ENCODE data around the gene ASB18.

ASB18 gene

DNA sequence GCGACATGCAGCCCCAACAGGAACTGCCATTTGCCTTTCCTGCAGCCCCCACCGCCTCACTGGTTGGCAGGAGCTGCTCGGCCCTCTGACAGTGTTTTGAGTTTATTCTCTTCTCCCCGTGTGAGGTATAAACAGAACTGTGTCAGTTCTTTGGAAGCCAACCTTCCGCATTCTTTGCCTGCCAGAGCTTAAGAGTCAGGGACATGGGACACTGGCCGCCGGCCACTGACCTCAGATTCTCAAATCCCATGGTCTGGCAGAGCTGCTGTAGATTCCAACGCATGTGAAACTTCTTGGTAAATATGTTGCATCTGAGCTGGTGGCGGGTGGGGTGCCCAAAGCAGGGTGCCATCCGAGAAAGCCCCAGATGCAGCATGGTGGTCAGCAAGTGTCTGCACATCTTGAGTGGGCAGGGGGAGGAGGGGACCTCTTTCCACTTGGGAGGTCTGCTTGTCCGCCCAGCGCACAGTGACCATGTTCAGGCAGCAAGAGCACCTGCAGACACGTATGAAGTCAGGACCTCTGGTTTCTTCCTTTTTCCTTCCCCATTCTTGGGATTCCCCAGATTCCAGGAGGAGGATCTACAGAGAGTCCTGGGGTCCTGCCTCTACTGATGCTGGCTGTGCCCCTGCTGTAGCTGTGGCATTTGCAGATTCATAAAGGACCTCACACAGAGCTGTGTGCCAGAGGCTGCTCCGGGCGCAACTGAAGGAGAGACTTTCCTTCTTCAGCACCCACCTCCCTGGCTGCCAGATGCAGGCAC lies 23.8 kb downstream of the ASB18 start:
- no peak for DNase-seq

DNA sequence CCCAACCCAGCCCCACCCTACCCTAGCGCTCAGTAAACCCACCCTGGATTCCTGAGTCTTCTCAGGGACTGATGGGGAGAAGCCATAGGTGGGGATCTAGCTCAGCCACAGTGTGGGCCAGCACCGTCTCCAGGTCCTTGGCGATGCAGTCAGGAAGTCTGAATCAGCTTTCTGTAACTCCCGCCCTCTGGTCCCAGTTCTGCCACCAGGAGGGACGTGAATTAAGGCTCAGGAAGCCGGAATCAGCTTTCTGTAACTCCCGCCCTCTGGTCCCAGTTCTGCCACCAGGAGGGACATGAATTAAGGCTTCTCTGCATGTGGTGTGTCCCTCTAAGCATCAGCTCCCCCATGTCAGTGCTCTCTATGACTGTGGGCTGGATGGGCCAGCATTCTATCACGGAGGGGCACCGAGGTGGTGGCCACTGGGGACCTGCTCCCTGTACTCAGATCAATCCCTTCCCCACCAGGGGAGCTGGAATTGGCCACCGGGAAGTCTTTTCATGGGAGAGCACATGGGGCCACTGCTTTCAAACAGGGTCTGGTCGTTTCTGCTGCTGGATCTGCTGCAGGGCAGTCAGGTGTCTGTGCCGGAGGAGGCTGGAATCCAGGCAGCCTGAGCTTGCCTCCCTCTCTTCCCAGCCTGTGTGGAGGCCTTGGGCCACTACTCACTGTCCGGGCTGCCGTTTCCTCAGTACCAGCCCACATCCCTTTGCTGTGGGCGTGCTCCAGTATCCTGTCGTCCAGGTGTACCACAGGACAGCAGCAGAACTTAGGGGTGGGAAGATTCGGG lies 24.7 kb downstream of the ASB18 start:
- DNase-seq, result no peak

DNA sequence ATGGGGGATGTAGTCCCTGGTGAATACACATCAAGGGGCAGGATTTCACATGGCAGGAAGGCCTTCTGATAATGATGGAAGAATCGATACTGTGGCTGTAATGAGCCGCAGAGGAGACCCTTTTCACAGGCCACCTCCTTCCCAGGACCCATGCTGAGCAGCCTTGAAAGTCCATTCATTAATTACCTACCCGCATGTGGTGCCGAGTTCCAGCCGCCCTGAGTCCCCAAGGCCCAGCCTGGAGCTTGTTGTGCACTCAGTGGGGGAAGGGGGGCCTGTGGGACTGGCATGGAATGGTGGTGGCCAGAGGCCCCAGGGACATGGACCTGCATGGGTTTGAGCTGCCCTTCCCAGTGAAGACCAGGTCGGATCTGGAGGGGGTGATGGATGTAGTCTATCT lies 25.5 kb downstream of the ASB18 start:
- DNase-seq, result no peak

DNA sequence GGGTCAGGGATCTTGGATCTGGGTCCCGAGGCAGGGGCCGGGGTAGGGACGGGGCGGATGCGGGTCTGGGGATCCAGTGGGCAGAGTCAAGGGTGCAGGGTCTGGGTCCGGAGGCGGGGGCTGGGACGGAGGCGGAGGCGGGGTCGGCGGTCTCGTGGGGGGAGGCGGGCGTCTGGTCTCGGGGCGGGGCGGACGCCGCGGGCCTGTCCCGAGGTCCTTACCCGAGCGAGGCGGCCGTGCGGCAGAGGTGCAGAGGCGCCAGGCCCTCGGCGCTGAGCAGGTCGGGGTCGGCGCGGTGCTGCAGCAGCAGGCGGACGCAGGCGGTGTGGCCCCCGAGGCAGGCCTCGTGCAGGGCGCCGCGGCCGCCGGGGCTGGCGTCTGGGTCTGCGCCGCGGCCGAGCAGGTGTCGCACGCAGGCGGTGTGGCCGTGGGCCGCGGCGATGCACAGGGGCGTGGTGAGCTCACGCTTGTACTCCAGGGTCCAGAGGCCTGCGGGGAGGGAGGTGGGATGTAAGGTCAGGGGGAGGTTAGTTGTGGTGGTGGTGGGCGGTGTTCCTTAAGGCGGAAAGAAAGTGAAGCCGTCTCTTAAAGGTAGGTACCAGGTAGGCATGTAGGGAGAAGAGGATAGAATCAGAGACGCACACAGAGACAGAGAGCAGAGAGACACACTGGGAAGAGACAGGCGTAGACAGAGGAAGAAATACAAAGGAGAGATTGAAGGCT lies 26.6 kb downstream of the ASB18 start:
- DNase-seq, result no peak

DNA sequence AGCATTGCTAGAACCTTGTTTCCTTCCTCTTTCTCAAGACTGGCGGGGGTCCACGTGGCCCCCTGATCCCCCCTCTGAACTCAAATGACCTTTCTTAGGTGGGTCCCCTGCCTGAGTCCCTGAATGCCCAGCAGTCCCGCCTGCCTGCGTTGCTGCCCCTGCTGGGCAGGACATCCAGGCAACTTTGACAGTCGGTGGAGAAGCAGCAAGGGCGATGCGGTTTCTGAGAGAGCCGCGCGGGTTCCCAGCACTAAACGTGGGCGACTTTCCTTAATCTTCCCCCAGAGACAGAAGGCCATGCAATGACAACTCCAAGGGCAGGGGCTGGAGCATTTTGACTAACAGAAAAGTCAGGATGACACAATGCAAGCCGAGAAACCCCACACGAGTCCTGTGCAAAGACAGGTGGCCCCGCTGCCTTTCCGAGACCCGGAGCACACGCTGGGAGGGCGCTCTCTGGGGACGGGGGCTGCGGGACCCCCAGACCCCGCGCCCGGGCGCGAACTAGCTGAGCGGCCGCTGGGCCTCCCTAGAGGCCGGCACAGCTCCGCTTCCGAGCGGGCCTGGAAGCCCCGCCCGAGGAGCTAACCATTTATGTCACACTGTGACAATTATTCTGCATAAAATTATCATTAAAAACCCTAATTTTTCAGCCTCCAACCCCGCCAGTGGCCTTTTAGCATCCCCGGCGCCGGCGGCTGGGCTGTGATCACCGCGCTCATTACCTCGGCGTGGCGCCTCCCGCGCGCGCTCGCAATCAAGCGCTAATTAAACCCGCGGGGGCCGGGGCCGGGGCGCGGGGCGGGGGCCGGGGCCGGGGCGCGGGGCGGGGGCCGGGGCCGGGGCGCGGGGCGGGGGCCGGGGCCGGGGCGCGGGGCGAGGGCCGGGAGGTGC lies 27.4 kb downstream of the ASB18 start:
- no peak for DNase-seq

DNA sequence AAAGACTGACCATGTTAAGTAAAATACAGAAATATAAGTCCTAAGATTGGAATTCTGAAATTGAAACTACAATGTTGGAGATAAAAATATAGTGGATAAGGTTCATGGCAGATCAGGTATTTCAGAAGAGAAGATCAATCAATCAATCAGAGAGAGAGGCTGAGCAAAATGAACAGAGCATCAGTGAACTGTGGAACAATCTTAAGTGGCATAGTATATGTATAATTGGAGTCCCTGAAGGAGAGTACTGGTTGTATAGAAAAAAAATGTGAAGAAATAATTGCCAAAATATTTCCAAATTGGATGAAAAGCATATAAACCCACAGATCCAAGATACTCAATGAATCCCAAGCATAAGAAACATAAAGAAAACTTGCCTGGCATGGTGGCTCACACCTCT lies 35.0 kb downstream of the ASB18 start:
- DNase-seq, result no peak

DNA sequence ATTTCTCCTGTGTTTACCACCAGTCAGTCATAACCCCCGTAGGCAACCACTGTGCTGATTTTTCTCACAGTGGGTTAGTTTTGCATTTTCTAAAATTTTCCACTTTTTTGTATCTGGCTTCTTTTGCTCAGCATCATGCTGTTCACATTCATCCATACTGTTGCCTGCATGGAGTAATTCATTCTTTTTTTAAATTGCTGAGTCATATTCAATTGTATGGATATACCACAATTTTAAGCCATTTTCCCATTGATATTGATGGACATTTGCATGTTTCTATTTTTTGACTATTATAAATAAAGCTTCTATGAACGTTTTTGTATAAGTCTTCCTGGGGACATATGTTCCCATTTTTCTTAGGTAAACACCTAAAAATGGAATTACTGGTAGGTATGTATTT lies 40.5 kb downstream of the ASB18 start:
- DNase-seq, result no peak

DNA sequence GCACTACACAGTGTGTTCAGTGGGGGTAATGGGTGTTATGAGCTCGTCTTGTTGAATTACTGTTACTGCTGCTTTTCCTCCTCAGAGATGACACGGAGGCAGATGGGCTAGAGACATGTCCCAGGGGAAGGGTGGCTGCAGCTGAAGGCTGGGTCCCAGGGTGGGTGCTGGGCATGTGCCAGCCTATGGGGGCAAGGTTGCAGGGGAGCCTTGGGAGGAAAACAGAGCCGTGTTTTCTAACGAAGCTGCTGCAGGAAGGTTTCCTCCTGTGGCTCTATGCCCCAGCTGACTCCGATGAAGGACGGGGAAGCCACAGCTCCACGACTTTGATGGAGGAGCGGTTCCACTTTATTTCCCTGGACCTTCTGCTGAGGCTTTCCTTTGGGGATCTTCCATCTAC lies 42.4 kb downstream of the ASB18 start:
- no peak for DNase-seq

DNA sequence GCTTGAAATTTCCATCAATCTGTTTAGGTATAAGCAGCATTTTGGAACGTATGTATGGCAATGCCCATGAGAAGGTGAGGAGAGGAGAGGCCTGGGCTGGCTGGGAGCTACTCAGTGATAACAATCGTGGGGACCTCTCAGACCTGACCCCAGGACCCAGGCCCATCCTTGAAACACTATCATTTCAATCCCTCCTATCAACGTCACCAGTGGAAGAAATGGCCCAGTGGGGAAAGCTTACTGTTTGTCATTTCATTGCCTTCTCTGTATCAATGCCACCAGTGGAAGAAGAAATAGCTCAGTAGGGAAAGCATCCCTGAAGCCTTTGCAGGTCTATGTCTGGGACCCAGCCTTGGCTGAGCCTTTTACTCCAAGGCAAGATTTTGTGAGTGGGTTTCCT lies 44.8 kb downstream of the ASB18 start:
- DNase-seq, result no peak

DNA sequence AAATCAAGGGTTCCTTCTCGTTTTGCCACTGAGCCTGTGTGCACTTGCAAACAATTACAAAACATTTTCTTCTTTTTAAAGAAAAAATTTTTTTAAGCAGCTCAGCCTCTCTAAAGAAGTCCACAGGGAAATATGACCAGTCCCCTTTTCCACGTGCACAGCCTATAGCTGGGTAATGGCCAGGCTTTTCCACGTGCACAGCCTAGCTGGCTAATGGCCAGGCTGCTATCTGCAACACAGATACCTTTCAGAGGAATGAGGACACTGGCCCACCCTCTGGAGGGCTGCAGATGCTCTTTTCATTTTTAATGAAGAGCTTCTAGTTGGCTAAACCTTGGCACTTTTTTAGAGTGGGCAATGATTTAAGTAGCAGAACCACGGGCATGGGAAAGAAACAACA lies 46.3 kb downstream of the ASB18 start:
- DNase-seq, result no peak

DNA sequence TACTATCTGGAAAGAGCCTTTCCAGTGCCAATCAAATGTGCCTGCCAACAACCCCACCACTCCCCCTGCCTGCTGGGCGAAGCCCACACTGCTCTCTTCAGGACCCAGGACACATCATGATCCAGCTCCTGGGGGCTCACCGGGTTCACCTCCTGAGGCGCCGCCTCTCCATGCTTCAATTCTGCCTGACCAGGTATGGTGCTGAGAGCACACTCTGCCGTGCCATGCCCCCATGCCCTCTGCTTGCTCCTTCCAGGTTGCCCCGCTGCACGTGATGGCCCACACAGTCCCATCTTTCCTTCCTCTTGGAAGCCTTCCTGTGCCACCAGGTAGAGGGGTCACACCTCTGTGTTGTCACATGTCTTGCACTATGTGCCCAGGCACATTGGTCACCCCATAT lies 47.5 kb downstream of the ASB18 start:
- no peak for DNase-seq

DNA sequence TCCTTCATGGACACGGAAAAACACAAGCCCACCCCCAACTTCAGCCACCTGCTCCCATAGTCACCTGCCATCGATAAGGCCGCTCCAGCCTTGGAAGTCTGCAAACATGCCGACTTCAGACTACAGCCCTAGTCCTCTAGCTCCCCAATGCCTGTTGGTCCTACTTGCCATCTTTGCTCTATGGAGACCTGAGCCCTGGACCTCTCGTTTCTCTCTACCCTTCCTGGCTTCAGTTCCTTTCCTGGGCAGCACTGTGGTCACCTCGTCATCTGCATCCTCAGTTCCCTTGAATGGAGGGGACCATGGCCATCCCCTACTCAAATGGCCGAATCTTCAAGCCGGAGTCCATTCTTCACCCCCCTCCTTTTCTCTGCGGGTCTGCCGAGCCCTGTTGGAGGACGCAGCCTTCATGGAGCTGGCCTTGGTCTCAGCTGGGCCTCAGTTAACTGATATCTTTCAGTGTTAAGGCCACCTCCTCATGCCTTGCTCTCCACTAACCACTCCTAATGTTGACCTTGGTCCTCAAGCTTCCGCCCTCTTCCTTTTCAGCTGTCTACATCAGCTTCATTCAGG lies 48.4 kb downstream of the ASB18 start:
- DNase-seq, result no peak

DNA sequence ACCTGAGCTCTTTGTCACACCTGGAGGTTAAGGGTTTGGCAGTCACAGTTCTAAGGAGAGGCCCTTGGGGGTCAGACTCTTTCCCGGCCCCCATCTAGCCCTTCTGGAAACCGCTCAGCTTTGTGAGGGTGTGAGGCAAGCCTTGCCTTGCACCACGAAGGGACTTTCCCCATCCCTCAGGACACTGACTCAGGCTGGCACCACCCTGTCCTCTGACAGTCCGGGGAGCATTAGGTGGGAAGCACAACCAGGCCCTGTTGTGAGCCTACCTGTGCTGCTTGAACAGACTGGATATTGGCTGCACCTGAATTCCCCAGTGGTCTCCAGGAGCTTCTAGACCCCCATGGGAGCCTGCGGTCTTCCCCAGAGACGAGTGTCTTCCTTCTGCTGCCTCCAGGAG lies 49.0 kb downstream of the ASB18 start:
- DNase-seq, result no peak

DNA sequence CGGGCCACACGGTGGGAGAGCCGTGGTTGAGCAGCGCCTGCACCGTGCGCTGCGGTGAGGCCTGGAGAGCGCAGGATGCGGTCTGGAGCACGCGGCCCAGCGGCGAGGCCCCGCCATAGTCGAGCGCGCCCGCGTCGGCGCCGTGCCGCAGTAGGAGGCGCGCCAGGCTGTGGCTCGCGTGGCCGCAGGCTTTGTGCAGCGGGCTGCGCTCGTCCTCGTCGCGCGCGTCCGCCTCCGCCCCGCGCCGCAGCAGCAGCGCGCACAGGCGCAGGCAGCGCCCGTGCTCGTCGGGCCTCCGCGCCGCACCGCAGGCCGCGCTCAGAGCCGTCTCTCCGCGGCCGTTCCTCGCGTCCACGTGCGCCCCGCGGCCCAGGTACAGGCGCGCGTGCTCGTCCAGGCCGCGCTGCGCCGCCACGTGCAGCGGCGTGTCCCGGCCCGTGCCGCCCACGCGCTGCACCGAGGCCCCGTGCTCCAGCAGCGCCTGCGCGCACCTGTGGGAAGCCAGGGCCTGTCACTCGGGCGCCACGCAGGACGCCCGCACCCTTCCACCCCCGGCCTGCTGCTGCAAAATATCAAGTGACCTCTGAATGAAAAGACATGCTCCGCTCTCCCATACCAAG lies 49.7 kb downstream of the ASB18 start:
- DNase-seq, result no peak

DNA sequence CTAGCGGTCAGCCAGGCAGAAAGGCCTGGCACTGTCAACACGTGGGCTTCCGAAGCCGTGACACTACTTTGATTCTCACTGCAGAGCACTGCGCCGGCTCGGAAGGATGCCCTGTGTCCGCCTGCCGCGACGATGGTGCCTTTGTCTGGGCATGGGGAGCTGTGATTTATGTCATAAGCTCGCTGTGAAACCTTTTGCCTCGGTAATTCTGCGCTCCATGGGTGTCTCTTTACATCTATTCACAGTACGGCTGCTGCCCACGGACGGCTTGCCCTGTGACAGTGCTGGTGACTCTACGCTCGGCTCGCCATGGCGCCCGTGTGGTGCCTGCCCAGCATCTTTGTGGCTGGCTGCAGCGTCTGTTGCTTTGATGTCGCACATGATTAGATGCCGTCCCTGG lies 52.9 kb downstream of the ASB18 start:
- DNase-seq, result no peak

DNA sequence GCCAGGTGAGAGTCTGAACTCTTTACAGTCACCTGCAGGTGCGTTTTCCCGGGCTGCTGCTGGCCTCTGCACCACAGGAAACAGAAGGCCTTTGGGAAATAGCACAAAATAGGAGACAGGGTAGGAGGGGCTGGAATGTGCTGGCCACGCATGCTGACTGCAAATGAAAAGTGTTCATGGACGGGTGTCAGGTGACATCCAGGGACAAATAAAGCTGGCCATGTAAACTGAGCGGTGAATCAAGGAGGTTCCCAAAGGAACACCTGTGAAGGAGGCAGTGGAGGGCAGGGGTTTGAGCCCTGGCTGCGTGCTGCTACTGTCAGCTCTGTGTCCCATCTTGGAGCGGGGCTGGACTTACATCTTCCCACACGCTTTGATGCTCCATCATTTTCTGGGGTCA lies 53.7 kb downstream of the ASB18 start:
- DNase-seq, result no peak

DNA sequence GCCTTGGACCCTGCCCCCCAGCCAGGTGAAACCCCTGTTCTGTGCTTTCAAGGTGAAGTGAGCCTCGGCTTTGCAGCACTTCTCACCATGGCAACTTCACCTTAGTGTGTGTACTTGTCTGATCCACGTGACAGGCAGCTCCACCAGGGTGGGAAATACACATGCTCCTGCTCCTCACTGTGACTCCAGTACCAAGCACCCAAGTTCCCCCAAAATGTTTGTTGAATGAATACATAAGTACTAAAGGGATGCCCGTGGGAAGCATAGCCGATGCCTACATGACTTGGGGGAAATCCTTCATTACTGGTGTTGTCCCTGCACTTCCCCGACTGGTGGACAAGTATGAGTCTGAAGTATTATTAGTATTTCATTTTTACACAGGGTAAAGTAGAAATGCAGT lies 54.2 kb downstream of the ASB18 start:
- DNase-seq, result no peak

DNA sequence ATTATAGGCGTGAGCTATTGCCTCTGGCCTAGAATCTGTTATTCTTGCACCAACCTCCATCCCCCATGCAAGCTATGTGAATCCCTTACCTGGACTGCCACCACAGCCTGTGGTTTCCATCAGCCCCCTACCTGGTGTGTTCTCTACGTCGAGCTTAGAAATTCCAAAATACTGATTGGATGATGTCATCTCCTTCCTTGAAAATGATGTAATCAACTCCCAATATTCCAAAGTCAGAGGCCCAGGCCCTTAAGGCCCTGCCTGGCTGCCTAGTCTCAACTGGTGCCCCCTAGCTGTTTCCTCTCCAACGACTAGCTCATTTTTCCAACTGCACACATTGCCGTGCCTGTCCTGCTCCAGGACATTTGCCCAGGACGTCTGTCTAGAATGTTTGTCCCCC lies 54.7 kb downstream of the ASB18 start:
- no peak for DNase-seq

DNA sequence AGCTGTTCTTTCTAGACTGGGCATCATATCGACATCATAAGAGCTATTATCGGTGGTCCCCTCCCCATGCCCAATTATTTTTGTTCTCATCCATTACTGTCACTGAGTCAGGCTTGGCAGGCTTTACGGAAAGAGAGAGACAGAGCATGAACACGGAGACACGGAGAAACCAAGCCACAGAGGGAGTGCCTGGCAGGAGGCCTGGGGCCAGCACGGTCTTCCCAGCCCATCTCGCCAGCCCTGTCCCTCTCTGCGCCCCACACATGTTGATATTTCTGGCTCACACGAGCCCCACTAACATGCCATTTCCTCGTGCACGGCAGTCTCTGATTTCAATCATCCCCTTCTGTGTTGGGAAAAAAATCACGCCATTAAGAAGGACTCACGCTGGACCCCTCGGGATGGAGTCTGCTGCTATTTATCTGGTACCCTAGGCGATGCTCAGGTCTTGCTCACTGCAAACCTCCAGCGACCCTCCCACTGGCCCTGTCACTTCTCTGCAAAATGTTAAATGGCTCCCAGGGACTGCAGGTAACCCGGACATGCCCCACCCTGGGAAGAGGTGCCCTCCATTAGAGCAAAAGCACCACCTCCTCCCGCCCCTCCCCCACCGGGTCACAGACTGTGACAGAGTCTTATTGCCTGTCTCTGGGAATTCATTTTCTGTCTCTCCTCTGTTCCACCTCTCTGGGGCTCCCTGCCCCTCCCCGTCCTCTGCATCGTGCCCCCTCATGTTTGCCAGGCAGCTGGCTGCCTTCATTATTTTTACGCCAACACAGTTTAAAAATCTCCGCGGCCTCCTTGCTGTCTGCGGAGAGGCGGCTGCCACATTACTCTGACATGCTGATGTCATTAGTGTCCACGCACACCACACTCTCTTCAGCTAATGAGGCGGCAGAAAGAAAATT lies 55.9 kb downstream of the ASB18 start:
- DNase-seq, result no peak

DNA sequence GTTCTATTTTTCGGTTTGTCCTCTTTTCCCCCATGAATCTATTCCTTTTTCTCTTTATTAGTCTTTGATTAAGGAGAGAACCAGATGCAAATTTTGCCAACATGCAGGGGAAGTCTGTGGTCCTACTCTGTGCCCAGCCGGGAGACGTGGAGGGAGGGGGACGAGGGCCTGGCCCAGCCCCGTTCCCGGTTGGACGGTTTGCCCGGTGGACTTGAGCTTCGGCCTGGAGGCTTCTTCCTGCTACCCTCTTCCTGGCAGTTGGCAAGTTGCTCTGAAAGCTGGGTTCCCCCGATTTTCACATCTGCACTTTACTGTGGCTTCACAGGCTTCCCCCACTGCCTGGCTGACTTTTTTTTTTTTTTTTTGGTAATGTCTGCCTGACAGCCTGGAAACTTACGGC lies 56.7 kb downstream of the ASB18 start:
- no peak for DNase-seq

Data from activated CD4-positive, alpha-beta T cell treated with anti-CD3 and anti-CD28 coated beads, Interleukin-2, amount 50 U/mL, for 48 hours (primary cell).